ENCODE results near the gene KEAP1. TPM values are rescaled to one million over a fixed set of nuclear protein-coding genes. Genes with fewer than 3 reads are reported as not detected.

The KEAP1 gene
- total and polyA plus RNA-seq, 2 of the 13 experiments (the other 11 are each of a cell fraction or from before 2014, with no cell fraction given): 56.7 to 72.9 TPM

- TF ChIP-seq THAP9 (CRISPR knock-in tag; IDR thresholded peaks at IDR 0.05; ENCODE audit: borderline replicate concordance) (0 out of 2 replicates have a peak, but pooled peaks have one; percentile 32), SMC3 (IDR thresholded peaks at IDR 0.05; ENCODE audit: low read length) (no peak), MYPOP (CRISPR knock-in tag; IDR thresholded peaks at IDR 0.05) (no peak), ZNF766 (CRISPR knock-in tag; IDR thresholded peaks at IDR 0.05; ENCODE audit: borderline replicate concordance) (no peak), FIP1L1 (IDR thresholded peaks at IDR 0.05; ENCODE audit: borderline replicate concordance, insufficient read depth, low read depth, low read length) (no peak), RFXANK (CRISPR knock-in tag; IDR thresholded peaks at IDR 0.05) (no peak), ZMYM4 (CRISPR knock-in tag; IDR thresholded peaks at IDR 0.05) (no peak), ZNF839 (CRISPR knock-in tag; IDR thresholded peaks at IDR 0.05; ENCODE audit: borderline replicate concordance) (0 out of 2 replicates have a peak, but pooled peaks have one; percentile 58), ZNF24 (IDR thresholded peaks at IDR 0.05) (no peak), ZBTB21 (CRISPR knock-in tag; IDR thresholded peaks at IDR 0.05) (no peak), E2F5 (CRISPR knock-in tag; conservative IDR thresholded peaks at IDR 0.05) (no peak), ZBTB40 (IDR thresholded peaks at IDR 0.05) (no peak), ZBTB40 (CRISPR knock-in tag; IDR thresholded peaks at IDR 0.05) (no peak), FOXC1 (CRISPR knock-in tag; IDR thresholded peaks at IDR 0.05; ENCODE audit: borderline replicate concordance) (no peak)
Measured at GRCh38 chr19:10544753-10545251, 41.6 kb upstream of the KEAP1 start (continued).

Data from HepG2 (cell line).